Right hindlimb (tissue), 1 donor: ENCODE measurements around the gene FAM199X.

Experiments
- DNase-seq: peaks from one replicate; pipeline ENCODE4 v3.0.0-alpha.2; 2018

Gene FAM199X

DNA sequence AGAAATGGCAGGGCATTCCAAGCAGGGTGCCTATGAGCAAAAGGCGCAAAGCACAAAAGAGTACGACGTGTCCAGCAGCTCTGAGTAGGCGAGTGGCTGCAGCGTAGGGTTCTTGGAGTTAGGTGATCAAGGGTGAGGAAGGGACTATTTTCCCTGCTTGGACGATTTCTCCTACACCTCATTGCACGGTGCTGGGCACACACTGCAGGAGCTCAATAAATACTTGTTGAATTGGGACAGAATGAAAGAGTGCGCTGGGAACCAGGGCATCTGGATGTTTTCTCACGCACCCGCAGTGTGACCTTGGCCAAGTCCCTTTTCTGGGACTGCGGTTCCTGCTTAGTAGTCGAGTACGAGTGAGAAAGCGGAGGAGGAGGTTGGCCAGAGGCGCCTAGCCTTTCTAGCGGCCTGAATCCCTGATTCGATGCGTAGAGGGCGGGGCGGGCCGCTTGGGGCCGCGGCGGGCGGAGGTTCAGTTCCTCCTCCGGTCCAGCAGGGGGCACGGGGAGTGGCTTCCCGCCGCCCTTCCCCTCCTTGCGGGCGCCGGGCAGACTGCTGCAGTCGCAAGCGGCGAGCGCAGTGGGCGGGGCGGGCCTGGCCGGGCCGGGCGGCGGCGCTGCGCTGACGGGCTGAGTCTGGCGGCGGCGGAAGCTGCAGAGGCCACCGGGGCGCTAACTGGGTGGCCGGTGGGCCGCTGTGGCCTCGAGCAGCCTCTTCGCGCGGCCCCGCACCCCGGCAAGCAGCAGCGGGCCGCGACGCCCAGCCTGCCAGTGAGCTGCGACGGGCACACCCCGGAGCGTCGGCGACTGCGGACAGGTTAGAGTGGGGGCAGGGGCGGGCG lies at the start of gene FAM199X:
FAM199X (plus strand) TSS at position 560 of the 841 bp plus-strand sequence. CDS start 333 bp downstream, outside the sequence.
- DNase-seq: peak; percentile 91

DNA sequence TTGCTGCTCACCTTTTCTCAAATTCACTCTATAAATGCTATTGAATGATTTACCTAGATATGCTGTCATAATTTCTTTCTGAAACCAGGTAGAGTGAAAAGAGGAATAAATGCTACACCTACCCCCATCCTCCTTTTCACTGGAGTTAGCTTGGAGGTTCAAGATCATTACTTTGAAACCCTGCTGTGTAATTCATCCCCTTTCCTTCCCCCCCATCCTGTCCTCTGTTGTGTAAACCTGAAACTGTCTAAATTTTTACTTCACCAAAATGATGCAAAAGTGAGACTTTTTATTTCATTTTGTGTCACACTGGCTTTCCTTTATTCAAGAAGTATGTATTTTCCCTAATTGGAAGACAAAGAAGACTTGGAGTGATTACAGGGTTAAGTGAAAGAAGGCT lies 48.5 kb upstream of the FAM199X start:
- DNase-seq: no peak

DNA sequence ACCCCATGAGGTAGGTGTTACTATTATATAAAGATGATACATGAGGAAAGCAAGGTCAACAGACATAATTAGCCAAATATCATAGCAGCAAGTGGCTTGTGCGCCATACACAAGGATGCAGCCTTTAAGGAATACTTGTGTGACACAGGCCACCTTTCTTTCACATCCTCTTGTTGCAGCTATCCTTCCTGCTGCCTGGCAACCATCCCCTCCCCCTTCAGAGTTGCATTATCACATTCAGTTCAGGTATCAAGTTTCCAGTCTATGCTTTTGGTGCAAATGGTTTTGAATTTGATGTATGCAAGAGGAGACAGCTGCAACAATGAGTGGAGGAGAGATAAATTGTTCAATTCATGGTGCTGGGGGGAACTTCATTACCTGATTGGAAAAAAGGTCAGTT lies 47.5 kb upstream of the FAM199X start:
- DNase-seq: no peak

DNA sequence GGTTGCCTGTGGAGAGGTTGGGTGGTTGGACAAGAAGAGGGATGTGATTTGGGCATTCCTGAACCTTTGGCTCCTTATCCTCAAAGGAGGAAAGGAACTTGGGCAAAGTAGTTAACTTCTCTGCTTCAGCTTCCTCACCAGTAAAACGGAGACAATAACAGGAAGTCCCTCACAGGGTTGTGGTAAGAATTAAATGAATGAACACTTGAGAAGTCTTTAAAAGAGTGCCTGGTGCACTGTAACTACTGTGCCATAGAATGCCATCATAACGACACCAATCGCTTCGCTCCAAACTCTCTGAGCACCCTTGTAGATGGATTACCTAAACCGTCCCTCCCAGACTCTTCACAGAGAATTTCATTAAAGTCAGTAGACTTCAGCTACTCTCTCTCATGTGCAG lies 43.4 kb upstream of the FAM199X start:
- DNase-seq: no peak

DNA sequence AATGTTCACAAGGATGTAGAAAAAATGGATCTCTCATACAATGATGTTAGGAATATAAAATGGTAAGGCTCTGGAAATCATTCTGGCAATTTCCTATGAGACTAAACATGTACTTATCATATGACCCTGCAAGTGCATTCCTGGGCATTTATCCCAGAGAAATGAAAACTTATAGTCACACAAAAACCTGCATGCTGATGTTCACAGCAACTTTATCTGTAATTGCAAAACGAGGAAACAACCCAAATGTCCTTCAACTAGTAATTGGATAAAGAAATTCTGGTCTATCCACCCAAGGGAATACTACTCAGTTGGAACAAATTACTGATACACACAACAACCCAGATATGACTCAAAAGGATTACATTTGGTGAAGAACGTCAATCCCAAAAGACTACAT lies 39.4 kb upstream of the FAM199X start:
- no peak for DNase-seq

DNA sequence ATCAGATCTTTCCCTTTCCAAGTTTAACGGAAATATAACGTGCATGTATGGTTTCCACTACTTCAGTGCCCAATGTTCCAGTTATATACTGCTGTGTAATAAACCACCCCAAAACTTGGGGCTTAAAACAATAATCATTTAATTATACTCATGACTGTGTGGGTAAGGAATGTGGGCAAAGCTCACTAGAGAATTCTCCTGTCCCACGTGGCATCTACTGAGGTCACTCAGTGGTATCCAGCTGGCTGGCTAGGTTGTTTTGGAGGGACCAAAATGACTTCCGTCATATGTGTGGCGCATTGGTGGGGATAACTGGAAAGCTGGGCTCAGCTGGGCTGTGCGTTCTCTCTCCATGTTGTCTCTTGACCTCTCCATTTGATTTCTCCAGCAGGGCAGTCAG lies 35.4 kb upstream of the FAM199X start:
- DNase-seq: no peak

DNA sequence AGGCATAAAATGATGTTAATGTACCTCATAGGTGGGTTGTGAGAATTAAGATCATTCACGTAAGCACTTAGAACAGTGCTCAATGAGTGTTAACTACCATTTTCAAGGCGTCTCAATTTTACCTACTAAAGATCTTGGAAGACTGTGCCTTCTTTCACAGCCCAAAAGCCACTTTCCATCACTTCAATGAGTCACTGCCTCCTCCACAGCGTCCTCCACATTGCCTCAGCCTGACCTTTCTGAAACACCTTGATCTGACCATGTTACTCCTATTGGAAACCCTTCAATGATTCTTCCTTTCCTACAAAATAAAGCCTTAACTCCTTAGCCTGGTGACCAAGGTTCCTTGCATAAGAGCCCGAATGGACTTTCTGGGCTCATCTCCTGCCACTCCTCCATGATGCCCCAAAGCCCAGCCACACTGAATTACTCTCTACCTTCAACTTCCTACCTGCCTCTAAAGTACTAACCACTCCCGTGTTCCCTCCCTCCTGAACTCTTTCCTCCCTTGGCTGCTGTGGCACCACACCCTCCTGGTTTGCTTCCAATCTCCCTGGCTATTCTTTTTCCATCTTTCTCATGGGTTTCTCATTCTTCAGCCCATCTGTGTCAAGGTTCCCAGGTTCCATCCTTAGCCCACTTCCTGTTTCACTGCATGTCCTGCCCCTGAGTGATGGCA lies 31.5 kb upstream of the FAM199X start:
- no peak for DNase-seq

DNA sequence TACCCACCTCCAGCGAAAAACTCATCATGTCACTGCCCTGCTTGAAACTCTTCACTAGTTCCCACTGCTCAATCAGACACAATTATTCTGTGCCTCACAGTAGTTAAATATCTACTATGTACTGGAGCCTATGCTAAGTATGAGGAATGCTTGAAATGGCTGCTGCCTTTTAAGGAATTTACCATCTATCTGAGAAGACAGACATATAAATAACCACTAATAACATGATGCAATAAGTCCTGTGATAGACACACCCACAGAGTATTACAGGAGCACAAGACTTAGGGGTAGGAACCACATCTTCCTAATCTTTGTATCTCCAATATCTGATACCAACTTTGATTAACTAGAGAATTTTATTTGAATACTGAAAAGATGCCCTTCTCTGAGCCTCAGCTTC lies 30.6 kb upstream of the FAM199X start:
- DNase-seq: no peak

DNA sequence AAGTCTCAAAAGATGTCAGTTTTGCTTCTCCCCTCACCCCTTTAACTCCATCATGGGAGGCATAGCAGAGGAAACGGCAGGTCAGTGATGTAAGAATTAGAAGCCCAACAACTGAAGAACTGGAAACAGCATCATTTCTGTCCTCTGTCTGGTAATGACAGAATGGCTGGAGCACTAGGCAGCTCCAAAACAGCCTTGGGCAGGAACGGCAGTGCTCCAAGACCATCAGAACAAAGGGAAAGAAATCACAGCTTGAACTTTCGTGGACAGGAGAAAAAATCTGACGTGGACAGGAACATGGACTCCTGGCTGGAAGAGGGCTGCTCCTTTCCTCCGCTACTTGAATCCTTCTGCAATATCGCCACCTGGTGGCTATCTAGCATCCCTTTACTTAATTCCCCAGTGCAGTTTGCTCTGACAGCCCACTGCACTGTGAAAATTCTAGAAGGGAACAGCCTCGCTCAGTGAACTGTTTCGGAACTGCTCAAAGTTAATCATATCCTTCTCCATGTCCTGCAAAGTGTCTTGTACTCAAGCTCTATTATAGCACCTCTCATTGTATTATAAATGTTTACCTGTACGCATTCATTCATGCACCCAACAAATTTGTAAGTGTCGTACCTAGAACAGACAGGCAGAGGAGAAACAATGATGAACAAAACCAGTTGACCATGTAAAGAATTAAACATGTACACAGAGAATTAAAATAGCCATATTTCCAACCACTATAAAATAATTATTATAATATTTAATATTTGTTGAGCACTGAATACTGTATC lies 29.8 kb upstream of the FAM199X start:
- peak; percentile 75 for DNase-seq

DNA sequence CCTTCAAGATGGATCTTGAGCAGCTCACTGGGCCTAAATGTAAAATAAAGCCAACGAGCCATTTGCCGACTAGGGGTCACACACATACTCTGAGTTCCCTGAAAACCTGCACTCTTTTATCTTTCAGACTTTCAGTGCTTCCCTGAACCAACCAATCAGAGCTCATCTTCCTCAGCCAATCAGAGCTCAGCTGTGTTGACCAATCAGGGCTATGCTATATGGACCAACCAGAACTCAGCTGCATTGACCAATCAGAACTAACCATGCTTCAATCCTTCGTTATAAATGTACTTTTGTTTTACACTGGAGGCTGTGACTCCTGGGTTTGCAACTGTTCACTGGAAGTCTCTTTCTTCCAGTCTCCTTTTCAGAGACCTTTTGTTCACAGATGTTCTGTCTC lies 28.8 kb upstream of the FAM199X start:
- DNase-seq: no peak

DNA sequence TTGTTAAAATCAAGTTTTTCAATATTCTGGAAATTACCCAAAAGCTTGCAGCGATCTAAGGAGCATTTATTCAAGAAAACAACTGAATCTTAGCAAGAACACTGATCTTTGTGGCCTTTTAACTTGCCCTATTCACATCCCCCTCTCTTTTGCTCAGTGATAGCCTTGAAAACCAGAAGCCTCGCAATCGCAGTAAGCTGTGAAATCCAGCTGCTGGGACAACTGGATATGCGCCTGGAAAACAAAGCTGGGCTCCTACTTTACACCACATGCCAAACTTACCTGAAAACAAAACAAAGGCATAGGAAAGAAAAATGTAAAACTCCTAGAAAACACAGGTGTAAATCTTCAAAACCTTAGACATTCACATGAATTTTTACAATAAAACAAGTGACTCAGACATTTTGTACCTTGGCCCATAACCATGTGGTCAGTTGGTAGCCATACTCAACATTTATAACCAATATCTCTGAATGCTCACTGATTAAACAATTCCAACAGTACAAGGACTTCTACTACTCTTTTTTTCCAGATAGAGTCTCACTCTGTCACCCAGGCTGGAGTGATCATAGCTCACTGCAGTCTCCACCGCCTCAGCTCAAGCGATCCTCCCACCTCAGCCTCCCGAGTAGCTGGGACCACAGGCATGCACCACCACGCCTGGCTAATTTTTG lies 25.0 kb upstream of the FAM199X start:
- no peak for DNase-seq

DNA sequence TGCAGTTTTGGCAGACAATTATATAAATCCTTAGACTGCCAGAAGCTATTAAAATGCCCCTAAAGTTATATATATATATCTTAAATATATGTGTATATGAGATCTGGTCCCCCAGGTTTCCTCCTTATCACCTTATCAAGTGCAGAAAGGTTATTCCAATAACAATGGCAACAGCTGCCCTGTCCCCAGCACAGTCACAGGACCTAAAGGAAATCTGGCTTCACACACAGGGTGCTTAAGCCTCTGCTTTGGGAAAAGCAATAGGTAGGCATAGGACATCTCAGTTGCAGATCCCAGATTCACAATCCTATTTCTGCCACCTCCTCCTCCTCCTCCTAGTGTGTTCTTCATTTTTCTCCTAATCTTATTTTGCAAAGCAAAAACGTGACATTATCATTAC lies 15.2 kb upstream of the FAM199X start:
- DNase-seq: no peak

DNA sequence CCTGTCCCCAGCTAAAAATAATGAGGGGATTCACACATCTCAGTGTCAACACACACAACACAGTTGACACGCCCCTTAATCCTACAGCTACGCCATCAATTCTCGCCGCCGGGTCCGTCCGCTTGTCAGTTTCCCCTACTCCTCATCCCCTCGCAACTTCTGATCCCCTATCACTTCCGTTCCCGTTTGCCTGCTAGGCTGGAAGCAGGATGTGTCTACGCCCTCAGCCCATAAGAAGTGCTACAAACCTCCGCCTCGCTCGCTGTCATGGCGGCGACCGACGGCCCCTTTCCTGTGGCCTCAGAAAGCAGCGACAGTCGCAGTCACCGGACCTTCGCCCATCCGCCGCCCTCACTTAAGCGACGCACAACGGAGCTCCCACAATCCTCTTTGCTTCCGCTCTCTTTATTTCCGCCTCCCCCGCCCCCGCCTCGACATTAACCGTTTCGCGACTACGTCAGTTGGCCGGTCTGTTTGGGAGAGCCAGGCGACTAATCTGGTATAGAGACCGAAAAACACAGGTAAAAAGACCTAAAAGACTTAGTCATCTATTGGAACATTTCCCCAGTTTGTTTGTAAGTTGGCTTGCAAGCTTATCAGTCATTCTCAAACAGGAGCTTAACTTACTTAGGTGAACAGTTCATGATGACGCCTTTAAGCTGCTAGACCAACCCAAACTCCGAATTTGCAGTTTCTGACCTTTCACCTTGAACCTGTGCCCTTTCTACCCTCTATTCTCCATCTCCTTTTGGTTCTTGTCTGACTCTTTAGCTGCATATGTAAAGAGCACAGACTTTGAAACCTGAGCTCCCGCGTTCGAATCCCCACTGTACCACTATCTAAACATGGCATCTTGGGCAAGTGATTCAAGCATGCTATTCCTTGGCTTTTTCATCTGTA lies 9.4 kb upstream of the FAM199X start, which contains the start of gene SLC25A53:
SLC25A53 (minus strand) TSS at position 380 of the 900 bp plus-strand sequence. CDS start 51,752 bp downstream, outside the sequence.
- DNase-seq: peak; percentile 88

DNA sequence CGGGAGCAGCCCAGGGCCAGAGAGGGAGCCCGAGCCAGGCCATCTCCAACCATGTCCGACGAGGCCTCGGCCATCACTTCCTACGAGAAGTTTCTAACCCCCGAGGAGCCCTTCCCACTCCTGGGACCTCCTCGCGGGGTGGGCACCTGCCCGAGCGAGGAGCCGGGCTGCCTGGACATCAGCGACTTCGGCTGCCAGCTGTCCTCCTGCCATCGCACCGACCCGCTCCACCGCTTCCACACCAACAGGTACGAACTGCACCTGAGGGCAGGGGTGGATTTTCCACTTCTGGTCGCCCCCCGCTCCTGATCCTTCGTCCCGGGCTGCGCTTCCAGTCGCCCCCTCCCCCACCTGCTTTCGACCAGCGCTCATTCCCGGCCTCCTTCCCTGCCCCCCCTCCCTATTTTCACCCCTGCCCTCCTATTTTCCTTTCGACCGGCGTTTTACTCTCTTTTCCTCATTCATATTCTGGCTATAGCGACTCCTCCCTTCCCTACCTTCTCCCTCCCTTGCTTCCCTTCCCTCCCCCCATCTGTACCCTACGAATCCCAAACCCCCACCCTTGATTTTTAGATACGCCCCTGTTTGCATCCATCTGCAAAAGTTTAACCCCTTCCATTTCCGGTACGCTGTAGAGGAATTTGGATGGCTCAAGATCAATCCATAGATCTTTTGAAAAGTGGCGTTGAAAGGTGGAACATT lies 633 bp downstream of the FAM199X start:
- no peak for DNase-seq

DNA sequence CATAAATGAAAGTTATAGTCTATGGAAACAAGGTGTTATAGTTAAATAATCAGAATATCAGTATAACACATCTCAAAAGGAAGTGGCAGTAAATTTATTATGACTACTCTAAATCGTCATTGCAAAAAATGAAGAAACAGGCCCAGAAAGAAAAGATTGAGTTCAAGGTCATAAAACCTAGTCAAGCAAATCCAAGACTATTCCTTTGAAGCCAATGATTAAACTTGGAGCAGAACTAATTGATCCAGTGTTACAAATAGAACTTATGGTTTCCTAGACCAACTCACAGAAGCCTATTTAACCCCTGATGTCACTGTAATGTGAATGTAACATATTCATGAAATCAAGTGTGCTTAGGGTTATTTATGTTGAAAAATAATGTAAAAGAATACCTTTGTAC lies 1.9 kb downstream of the FAM199X start:
- DNase-seq: no peak

DNA sequence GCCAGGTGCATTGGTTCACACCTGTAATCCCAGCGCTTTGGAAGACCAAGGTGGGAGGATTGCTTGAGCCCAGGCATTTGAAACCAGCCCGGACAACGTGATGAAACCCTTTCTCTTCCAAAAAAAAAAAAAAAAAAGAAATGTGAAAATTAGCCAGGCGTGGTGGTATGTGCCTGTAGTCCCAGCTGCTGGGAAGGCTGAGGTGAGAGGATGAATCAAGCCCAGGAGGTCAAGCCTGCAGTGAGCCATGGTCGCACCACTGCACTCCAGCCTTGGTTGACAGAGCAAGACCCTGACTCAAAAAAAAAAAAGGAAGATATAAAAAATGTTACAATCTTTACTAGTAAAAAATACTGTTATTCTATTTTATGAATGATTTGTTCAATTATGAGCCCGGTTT lies 5.9 kb downstream of the FAM199X start:
- DNase-seq: no peak

DNA sequence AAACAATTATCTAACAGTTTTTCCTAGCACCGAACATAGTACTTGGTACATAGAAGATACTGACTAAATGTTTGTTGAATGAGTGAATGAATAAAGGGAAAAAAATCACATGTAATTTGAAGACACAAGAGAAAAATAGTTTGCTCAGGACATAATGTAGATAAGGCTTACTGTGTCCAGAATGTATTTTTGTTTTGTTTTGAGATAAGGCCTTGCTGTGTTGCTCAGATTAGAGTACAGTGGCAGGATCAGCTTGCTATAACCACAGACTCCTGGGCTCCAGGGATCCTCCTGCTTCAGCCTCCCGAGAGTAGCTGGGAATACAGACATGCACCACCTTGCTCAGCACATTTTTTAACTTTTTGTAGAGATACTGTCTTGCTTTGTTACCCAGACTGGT lies 6.5 kb downstream of the FAM199X start:
- DNase-seq: no peak

DNA sequence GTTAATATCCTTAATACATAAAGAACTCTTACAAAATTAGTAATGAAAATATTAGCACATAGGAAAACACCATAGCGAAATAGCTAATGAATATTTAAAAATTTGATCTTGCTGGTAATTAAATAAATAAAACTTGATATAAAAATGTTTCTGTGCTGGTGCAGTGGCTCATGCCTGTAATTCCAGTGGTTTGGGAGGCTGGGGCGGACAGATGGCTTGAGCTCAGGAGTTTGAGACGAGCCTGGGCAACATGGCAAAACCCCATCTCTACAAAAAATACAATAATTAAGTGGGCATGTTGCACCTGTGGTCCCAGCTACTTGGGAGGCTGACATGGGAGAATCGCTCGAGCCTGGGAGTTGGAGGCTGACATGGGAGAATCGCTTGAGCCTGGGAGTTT lies 7.6 kb downstream of the FAM199X start:
- DNase-seq: no peak

DNA sequence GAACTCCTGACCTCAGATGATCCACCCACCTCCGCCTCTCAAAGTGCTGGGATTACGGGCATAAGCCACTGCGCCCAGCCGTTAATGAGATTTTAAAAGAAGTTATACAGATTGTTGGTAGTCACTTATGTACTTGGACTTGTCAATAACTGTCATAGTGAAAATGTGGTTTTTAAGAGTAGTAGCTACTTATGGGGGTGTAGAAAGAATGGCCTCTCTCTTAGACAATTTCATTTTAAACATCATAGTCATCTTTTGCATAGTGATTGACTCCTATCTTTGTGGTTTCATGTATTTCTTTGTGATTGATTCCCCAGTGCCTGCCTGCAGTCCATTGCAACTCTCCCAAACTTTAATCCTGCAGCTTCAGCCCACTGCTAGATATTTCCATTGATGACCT lies 17.4 kb downstream of the FAM199X start:
- DNase-seq: no peak

DNA sequence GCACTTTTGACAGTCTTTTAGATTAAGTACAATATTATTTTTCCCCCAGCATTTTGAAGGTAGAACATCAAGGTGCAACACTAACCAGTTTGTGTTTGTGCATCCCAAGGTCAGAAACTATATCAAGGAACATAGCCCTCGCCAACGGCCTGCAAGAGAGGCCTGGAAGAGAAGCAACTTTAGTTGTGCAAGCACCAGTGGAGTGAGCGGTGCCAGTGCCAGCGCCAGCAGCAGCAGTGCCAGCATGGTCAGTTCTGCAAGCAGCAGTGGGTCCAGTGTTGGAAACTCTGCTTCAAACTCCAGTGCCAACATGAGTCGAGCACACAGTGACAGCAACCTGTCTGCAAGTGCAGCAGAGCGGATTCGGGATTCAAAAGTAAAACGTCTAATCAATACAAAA lies 21.7 kb downstream of the FAM199X start:
- no peak for DNase-seq

DNA sequence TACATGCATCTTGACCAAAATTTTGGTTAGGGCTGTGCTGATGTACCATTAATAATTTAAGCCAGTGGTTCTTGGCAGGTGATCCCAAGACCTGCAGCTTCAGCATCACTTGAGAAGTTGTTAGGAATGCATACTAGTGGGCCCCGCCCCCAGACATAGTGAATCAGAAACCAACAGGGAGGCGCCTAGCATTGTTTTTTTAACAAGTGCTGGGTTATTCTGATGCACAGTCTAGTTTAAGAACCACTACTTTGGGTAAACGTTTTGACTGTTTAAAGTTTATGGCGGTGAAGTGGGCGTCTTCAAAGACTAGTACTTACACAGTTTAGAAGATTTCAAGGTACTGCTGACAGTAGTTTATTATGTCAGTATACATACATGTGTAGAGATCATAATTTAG lies 23.6 kb downstream of the FAM199X start:
- DNase-seq: no peak
